HG03135 (cell line): ENCODE results near the gene FNDC3B.

Experiments
- ATAC-seq: cut with Tn5 transposase; IDR thresholded peaks from one replicate; pipeline ENCODE4 v1.9.1; 2021; ENCODE audit warnings: mild to moderate bottlenecking, moderate library complexity; ENCODE audit not compliant: unreplicated experiment

FNDC3B gene

DNA sequence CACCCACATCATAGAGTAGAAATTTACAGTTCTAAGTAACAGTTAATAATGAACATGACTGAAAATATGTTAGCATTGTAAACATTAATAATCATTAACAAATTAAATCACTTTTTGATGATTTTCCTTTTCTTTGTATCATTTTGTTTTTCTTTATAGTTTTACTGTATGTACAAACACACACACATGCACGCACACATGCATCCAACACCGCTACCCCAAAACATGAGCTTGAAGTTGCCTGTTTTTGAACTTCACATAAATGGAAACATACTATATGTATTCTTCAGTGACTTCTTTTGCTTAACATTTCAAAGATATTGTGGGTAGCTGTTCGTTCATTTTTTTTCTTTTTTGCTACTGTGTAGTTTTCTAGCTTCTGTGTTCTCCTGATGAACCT is 123.9 kb downstream of the FNDC3B start:
- no peak for ATAC-seq

DNA sequence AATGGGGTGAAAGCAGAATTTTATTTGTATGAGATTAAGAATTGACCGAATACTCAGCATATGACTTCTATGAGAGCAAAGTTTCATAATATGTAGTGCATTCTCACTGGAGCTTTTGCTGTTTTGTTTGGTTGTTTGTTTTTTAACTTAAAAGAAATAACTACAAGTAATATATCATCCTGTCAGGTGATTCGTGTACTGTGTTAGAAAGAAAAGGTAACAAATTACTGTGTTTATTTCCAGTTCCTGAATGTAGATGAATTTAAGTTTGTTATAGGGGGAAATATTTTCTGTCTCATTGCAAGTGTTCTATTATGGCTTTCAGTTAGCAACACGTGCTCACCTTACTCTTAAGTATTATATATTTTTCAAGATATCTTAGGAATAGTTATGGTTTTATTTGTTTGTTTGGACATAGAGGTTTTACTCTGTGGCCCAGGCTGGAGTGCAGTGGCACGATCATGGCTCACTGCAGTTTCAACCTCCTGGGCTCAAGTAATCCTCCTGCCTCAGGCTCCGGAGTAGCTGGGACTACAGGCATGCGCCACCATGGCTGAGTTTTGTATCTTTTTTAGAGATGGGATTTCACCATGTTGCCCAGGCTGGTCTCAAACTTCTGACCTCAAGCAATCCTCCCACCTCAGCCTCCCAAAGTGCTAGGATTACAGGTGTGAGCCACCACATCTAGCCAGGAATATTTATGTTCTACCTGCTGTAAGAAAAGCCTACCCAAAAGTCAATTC is 125.4 kb downstream of the FNDC3B start:
- ATAC-seq = no peak

DNA sequence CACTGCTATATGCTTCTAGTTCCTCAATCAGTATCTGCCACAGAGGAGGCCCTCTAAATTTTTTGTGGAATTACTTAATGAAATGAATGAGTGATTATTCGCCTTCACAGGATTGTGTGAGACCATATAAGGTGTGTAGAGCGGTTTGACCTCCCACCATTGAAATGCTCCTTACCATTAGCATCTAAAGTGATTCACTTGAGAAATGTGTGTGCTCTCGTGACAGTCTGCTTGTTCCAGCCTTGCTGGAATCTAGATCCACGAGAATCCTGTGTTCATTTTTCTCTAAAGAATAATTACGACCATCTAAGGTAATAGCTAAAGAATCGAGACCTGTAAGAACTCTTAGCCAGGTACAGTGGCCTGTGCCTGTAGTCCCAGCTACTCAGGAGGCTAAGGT is 126.9 kb downstream of the FNDC3B start:
- ATAC-seq = no peak

DNA sequence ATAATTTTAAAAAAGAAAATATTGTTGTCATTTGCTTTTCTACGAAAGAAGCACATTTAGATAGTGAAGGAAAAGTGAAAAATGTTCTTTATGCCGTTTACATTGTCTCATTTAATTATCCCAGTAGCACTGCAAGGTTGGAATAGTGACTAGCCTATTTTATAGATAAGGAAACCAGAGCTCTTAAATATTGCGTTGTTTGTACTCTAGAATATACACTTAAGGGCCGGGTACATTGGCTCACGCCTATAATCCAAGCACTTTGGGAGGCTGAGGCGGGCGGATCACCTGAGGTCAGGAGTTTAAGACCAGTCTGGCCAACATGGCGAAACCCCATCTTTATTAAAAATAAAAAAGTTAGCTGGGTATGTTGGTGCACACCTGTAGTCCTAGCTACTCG is 127.5 kb downstream of the FNDC3B start:
- ATAC-seq = no peak

DNA sequence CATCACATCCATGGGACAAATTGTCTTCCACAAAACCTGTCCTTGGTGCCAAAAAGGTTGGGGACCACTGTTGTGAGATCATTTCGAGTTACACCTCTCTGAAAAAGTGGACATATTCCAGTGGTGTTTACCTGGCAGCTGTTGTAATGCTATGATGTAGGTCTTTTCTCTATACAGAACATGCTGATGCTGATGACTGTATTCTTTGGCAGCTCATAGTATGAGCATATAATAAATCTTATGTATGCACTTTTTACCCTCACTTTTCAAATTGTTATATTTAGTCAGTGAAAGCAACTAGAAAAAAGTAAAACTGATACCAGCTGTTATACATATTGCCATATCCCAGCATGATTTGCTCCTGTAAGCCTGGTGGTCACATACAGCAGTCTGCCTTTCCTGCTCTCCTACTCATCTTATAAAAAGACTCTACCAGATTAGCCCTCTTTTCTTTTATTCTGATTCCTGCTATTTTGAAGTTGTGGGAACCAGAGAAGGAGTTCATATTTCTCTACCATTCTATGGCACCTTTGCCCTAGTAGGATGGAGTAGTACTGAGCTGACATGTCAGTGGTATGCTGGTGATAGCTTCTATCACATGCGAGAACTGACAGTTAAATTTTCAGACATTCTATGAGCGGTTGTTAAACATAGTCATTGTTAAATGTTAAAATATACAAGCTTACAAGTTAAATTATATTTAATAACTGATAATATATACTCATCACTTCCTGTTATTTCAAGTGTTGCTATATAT is 128.7 kb downstream of the FNDC3B start:
- no peak for ATAC-seq

DNA sequence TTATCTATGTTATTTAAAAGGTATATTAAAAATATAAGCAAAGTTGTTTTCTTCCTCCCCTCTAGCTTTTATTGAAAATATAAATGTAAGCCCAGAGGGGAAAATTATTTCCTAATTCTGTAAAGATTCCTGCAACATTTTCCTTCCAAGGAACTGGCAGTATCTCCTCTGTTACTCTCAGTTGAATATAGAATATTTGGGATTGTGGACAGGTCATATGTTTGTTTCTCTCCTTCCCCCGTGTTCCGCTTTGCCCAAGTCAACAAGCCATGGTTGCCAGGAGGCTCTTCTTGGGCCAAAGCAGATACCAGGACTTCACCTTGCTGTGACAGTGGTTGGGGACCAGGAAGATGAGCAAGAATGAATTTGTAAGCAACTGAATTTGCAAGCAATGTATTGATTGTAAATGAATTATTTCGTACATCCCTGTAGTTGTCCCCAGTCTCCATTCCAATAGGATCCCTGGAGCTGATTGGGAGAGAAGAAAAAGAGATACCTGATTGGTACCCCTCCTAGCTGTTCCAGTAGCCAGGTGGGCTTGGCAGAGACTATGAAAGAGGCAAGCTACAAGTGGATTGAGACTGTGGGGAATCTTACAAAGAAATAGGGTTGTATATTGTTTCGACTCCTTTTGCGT is 130.8 kb downstream of the FNDC3B start:
- ATAC-seq = no peak

DNA sequence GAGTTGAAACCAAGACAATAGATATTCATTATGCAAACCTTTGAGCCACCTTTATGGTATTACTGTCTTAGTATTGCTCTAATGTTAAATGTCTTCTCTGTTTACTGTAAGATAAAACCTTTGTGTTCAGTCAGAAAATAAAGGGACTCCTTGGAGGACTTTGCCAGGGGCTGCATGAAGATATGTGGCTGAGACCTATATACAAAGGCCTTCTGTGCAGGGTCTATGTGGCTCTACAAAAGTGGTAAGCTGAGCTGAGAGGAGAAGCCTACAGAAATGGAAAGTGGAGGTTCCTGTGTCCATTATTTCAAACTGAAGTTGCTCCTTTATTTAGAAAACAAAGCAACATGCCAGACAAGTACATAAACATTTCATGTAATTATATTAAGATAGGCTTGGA is 131.5 kb downstream of the FNDC3B start:
- no peak for ATAC-seq

DNA sequence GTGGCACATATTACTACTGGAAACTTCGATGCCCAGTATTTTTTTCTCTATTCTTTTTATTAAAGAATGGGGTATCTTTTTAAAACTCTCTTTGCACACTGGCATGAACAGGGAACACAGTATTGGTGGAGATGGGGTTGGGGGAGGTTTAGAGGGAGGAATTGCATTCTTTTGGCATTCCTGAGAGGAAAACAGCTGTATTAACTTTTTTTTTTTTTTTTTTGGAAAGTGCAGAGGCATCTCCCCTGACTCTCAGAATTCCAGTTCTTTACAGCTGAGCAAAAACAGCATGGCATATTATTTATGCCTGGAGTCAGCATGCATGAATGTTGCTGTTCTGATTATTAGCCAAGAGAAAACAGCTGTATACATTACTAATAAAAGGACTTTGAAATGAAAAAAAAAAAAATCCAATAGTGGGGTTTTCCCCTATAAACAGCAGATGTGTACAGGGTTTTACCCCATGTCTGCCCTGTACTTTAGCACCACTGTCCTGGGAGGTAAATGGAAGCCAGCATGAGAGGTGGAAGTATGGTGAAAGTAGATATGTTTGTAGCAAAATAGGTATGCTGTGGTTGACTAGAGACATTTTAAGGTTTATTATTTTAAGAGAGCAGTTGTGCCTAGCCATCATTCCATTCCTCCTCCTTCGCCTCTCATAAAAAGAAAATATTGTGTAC is 132.2 kb downstream of the FNDC3B start:
- no peak for ATAC-seq

DNA sequence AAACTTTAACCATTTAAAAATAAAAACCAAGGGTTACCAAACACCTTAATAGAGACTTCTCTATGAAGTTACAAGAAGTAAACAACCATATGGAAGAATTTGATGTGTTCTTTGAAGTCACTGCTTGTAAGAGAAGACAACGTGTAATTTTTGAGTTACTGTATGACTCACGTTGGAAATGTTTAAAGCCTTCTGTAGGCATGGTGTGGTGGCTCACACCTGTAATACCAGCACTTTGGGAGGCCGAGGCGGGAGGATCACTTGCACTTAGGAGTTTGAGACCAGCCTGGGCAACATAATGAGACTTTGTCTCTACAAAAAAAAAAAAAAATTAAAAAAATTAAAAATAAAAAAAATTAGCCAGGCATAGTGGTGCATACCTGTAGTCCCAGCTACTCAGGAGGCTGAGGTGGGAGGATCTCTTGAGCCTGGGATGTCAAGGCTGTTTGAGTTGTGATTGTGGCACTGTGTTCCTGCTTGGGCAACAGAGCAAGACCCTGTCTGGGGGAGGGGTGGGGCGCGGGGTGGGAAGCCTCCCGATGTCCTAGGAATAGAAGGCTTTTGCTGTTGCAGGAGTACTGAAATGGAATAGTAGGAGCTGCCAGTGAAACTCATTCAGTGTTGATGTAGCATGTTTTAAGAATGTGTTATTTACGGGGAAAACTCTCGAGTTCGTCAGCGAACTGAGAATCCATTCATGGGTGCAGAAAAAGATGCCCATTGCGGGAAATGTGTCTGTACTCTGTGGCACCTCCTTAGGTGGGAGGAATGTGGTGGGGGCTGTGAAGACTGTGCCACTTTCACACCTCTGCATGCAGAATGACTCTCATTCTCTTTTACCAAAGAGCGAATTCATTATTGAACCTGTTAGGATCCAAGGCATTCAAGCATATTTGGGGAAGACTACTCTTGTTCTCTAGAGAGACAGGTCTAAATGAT is 134.2 kb downstream of the FNDC3B start:
- no peak for ATAC-seq

DNA sequence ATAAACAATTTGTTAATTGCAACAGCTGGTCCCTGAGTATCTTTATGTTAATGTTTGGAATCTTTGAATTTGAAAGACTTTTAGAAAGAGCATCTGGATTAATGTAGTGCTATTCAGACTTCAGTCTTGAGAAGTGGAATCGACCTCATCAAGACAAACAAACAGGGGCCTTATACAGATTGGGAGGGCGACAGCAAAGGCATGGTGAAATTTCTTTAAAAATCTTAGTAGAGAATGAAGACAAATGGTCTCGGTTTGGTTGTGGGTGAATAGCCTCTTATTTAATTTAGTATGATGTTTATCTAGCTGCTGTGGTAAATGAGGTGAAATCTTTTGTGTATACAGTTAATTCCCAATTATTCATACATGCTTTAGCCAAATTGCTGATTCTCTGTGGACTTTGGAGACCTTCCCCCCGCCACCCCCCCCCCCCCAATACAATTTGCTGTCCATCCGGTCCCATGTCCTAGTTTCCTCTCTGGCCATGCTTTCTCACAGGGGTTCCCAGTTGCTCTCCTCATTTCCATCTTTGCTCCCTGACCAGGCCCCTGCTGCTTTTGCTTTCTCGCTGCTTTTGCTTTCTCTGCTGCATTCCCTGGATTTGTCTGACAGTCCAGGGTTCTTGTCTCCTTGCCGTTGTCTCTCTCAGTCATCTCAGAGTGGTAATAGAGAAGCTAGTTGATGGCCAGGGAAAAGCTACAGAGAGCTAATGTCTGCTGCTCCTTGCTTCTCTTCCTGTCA is 135.3 kb downstream of the FNDC3B start:
- no peak for ATAC-seq

DNA sequence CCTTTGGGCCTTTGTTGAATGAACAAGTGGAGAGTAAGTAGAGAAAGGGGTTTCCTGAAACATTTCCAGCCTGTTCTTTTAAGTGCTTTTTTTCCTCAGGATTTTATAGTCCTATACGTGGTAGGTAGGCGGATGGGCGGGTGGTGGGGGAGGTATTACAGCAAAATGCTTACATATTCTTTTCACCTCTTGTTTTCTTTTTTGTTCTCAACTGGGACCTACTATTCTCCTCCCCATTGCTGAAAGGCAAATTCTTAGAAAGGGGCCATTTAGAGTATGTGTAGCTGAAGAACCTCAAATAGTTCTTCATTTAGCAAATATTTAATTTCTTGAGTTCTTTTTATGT is 135.8 kb downstream of the FNDC3B start:
- ATAC-seq = no peak

DNA sequence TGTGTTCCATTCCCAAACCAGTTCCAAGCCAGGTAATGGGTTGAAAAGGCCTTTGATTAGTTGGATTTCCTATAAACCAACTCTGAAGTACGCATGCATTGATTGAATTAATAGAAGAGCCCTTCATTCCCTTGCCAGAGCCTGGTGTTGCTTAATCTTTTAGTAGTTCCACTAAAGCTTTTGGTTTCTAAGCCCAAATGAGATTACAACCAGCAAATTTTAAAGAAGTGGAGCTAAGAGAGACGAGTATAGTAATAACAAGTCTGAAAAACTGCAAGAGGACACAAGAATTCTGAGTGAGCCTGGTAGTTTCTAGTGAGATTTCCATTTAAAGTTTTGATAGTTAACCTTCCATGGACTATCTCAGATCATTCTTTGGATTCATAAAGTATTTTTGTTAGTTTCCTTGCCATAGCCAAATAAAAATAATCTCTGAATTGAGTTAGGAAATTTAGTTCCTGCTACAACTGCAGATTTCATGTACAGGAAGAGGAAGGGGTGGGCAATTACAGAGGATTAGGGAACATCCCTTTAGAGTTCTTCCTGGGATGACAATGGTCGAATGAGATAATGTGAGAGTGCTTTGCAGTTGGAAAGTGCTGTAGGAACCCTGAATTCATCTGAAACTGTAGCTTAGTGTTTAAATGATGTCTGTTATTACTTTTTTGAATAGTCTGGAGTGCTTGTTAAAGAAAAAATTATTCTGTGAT is 136.8 kb downstream of the FNDC3B start:
- ATAC-seq = no peak

DNA sequence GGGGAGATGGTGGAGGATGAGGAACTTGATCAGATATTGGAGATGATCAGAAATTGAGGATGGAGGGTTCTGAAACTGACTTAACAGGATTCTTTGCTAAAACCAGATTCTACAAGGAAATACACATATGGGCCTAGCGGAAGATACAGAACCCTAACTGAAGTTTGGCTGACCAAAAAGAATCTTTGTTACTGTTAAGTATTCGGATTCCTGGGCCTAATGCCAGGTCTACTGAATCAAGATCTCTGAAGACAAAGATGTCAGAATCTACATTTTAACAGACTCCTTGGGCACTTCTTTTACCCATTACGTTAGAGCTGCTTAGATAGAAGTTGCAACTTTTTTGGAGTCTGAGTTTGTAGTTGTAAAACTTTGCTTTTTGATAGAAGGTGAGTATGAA is 137.7 kb downstream of the FNDC3B start:
- no peak for ATAC-seq

DNA sequence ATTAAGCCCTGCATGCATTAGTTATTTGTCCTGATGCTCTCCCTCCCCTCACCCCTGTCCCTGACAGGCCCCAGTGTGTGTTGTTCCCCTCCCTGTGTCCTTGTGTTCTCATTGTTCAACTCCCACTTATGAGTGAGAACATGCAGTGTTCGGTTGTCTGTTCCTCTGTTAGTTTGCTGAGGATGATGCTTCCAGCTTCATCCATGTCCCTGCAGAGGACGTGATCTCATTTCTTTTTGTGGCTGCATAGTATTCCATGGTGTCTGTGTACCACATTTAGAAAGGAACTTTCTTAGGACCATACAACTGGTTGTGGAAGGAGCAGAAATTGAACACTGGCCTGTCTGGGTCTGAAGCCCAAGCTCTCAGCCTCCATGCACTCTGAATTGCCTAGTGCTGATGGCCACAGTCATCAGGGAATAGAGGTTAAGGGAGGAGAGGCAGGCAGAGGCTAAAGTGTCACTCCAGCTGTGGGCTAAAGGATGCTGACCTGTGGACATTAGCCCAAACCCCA is 138.5 kb downstream of the FNDC3B start:
- ATAC-seq = no peak

DNA sequence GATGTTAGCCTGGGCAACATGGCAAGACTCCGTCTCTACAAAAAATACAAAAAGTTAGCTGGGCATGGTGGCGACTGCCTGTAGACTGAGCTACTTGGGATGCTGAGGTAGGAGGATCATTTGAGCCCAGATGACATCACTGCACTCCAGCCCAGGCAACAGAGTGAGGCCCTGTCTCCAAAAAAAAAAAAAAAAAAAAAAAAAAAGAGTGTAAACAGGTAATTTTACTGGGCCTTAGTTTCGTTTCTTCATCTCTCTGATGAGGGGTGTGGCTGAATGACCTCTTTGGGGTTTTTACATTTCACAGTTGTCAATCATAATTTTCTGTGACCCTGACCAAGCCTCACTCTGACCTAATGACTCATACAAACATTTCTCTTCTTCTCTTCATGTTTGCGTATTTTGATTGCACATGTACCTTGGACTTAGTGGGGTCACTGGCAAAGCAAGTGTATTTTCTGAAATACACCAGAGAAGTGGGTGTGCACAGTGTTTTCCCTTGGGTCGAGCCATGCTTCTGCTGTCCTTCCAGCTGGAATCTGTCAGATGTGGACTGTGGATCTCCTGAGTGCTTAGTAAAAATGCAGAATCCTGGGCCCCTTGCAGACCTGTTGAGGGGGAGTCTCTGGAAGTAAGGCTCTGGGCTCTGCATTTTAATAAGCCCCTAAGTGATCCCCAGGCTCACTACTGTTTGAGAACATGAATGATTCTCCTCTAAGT is 140.5 kb downstream of the FNDC3B start:
- ATAC-seq = no peak

DNA sequence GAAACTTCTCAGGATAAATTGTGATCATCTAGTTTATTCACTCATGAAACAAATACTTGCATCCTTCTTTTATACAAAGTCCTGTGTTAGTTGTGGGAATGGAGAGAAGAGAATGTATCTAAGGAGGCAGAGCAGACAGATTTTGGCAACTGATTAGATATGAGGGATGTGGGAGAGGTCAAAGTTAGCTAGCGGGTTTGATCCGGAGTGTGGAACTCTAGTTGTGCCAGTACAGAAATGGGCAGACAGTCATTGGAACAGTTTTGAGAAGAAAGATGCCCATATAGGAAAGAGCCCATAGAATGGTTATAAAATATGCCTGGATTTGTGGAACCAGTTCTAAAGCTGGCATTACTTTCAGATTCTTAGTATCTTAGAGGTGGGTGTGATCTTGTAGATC is 141.1 kb downstream of the FNDC3B start:
- ATAC-seq = no peak

DNA sequence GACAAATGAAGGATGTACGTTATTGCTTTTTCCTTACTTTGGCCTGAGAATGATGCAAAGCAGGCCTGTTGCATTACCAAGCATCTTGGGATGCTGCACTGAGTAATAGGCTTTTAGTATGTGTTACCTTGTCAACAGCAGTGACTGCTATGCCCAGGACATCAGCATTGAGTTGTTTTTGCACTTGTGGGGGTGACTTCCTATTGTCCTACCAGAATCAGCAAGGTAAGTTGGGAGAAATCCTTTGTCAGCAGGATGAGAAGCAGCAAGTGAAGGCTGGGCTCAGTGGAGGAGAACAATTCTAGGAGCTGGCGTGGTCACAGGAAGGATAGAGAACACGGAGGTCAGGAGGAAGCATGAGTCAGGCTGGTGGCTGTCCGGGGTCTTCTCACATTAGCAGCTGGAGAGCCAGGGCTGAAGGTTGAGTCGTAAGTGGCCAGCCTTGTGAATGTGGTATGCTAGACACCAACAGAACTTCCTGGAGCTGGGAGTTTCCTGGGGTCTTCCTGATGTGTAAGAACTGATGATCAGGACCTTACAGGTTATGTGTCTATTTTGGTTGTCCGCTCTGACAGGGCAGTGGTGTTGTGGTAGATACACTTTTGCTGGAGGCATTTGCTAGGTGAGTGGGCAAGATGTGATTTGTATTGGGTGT is 142.7 kb downstream of the FNDC3B start:
- no peak for ATAC-seq

DNA sequence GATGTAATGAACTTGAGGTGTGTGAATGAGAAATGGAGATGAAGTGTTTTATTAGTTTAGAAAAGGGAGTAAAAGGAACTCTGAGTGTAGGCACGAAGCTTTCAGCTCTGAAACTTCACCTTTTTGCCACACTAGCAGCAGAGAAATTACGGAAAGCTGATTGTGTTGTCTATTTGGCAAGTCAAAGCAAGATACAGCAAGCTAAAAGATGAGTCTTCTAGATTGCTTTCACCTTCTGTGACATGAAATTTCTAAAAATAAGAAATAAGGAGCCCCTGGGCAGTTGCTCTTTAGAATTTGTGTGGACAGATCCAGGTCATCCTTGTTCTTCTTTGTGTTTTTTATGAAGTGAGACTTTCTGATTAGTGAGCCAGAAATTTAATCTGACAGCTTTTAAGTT is 143.4 kb downstream of the FNDC3B start:
- ATAC-seq = no peak
